Raji (cell line): ENCODE data around the gene MINDY1.

Experiments used
- POLR2A ChIP-seq: IDR thresholded peaks from 2 replicates; pipeline ENCODE4 v1.6.1; 2011; ENCODE audit warnings: low read depth, low read length, control low read depth; ENCODE audit not compliant: insufficient read depth

The MINDY1 gene

DNA sequence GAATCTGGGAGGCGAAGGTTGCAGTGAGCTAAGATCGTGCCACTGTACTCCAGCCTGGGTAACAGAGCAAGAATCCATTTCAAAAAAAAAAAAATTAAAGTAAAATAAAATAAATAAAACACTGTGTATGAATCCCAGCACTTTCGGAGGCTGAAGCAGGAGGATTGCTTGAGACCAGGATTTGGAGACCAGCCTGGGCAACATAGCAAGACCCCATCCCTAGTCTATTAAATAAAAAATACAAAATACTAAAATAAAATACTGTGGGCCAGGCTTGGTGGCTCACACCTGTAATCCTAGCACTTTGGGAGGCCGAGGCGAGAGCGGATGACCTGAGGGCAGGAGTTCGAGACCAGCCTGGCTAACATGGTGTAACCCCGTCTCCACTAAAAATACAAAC is 25.5 kb upstream of the MINDY1 start:
- no peak for TF ChIP-seq POLR2A

DNA sequence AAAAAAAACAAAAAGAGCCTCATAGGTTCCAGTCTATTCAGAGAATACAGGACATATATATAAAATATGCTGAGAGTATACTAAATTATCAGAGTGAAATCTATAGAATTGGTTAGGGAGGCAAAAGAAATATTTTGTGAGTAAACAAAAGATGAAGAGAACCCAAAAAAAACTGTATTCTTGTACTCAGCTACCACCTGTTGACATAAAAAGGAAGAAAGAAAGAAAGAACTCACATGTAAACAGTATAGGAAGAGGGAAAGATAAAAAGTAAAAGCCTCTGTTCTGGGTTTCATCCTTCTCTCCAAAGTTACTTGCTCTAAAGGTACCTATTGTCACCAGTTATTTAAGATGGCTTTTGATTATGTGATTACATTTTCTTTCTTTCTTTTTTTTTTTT is 19.8 kb upstream of the MINDY1 start:
- no peak for TF ChIP-seq POLR2A

- no peak for TF ChIP-seq POLR2A
These were observed 17.9 kb upstream of the MINDY1 start for GRCh38 chr1:151024540-151025146.

- TF ChIP-seq POLR2A, result no peak
These were observed 6.8 kb upstream of the MINDY1 start for GRCh38 chr1:151013518-151013917.

DNA sequence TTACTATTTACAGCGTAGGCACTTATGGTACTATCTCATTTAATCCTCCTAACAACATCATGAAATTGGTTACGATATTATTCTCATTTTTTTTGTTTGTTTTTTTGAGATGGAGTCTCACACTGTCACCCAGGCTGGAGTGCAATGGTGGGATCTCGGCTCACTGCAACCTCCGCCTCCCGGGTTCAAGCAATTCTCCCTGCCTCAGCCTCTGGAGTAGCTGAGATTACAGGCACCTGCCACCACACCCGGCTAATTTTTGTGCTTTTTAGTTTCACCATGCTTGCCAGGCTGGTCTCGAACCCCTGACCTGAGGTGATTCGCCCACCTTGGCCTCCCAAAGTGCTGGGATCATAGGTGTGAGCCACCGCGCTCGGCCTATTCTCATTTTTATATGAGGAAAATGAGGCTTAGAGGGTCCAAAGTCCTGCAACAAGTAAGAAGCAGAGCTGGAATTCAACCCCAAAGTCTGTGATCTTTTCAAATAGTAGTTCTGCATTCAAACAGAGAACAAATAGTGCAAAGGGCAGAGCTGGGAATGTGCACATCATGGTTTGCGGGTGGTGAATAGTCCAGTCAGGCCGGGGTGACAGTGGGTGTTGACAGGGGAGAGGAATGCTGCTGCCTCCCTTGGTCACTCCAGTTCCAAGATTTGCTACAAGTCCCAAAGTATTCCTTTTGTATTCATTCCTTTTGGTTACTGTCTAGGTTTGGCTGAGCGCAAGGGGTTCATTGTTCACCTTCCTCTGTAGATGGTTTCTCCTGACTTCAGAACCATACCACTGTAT is 6.2 kb upstream of the MINDY1 start:
- TF ChIP-seq POLR2A, result no peak

DNA sequence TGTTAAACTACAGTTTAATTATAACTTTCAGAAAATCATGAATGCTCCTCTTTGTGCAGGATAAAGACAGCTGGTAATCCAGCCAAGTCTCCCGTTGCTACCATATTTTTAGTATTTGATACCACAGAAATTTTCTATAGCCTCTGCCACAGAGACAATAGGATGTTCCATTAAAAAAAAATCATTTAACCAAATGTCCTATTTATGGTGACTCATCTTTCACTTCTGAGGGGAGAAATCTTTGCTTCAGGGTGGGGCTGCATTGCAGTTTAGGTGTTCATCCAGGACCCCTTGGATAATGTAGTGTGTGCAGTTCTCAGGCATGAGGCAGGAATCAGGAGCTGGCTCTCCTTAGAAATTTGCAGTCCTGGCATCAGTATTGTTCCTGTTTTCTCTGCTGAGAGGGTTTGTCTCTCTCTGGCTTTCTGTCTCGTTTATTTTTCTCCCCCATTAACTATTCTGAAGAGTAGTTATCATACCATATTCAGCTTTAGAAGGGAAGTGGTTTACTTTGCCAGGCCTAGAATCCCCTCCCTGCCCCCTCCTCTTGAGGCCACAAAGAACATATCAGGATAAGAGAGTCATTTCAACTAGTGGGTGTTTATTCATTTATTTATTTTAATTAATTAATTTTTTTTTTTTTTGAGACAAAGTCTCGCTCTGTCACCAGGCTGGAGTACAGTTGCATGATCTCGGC is 4.6 kb upstream of the MINDY1 start:
- TF ChIP-seq POLR2A, result no peak

GRCh38 chr1:151010346-151010726 is 3.6 kb upstream of the MINDY1 start:
- TF ChIP-seq POLR2A, result no peak

DNA sequence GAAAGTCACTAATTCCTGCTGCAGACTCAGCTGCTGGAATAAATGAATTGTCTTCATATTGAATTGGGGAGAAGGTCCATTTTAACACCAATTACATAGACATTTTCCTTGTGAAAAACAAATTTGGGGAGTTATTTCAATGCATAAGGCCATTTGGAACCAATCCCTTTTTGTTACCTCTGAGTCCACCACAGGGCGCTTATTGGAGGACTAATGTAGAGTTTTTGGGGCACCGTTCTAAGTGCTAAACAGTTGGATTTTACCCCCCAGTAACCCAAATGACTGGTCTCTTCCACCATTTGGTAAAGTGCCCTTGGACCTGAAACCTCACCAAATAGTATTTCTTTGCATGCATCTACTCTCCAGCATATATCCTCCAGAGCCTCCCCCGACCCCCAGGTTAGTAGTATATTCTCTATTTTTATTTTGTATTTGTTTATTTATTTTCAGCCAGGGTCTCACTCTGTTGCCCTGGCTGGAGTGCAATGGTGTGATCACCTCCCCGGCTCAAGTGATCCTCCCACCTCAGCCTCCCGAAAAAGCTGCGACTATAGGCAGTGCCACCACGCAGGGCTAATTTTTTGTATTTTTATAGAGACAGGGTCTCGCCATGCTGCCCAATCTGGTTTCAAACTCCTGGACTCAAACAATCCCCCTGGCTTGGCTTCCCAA is 3.1 kb upstream of the MINDY1 start:
- no peak for TF ChIP-seq POLR2A

- TF ChIP-seq POLR2A, result no peak
These were observed 2.5 kb upstream of the MINDY1 start for GRCh38 chr1:151009206-151009587.

DNA sequence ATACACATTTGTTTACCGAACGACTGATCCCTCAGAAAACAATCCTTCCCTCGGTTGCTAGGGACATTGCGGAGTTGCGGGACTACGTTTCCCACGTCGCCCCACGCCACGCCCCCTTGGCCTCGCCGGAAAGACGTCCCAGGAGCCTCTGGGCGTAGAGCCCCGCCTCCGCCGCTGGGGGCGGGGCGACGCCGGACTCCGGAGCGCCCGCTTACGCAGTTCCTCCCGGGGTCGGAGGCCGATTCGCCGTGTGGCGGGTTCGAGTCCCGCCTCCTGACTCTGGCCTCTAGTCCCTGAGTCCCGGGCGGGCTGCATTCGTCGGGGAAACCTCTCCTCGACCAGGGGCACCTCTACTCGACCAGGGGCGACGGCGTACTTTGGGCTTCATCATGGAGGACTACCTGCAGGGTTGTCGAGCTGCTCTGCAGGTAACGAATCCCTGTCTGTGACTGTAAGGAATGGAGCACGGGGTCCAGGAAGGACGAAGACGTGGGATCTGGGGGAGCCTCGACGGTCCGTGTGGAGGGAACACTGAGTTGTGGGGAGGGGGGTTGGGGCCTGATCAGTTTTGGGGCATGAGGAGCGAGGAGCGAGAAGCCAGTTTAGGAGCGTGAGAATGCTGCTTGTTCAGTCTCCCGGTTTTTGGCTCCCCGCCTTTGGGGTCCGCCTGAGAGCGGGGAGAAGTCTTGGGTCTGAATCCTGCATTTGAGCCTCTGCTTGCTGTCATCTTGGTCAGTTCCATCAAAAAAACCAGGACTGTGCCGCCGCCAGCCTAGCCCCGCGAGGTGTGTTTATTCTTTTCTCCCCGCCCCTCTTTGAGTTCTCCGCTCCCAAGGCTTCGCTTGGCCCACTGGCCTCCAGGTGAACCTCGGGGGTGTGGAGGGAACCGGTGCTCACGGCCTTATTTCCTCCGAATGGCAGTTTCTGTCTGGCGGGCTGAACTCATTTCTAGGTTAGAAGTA is 1.8 kb upstream of the MINDY1 start, which contains the start of gene PRUNE1:
Gene PRUNE1, plus strand, starts transcription at position 206 of the 962 bp plus-strand sequence. Its CDS starts 184 bp downstream, at position 390.
- peak; percentile 67 for TF ChIP-seq POLR2A

DNA sequence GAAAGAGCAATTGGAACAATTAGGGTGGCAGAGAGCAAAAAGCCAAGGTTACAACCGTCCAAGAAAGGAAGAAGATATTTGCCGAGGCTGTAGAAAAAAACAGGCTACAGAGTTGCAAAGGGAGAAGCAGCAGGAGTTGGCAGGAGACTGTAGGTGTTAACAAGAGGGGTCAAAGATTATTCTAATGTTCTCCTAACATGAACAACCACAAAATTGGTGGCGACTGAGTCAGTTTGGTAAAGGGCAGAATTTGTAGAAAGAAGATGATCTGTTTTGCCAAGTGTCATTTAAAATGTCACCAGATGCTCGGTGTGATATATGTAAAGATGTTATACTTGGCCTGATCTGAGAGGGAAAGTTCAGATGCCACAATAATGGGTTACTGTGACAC is 1.1 kb upstream of the MINDY1 start:
- no peak for TF ChIP-seq POLR2A

DNA sequence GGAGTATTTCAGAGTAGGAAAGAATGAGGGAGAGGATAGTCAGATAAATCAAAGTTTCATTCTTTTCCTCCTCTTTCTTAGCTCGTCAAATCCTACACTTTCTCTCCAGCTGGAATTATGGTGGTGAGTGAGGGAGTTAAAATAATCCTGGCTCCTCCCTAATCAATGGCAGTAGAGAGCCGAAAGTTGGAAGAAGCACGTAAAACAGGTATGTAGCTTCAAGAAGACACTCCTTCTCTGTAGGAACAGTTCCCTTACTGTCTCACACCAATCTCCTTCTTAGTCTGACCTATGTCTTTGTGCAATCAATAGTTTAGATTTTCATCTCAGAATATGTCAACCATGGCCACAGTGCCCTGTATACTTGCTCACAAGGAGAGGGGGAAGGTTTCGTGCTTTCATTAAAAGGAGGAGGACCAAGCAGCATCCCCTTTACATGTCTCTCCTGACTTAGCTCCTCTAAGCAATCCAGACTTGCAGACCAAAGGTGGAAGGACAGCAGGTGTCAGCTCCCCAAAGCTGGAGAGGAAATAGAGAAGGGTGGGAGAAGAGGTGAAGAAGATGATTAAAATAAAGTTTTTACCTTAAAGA is 878 bp downstream of the MINDY1 start:
- TF ChIP-seq POLR2A, result no peak

DNA sequence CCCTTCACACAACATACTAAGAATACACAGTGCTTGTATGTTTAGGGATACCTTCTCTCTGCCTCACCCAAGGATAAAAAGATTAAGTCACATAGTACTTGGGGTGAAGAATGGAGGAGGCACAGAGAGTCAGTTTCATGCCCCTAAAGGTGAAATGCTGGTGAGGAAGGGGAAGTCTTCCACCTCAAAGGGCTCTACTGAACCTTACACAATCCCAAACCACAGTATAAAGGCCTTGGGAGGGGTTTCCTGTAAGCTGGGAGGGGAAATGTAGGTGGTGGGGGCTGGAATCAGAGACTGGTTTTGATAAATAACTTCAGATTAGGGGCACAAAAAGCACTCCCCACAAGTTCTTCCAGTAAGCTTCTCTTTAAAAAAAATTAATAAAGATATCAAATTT is 3.5 kb downstream of the MINDY1 start:
- TF ChIP-seq POLR2A, result no peak

DNA sequence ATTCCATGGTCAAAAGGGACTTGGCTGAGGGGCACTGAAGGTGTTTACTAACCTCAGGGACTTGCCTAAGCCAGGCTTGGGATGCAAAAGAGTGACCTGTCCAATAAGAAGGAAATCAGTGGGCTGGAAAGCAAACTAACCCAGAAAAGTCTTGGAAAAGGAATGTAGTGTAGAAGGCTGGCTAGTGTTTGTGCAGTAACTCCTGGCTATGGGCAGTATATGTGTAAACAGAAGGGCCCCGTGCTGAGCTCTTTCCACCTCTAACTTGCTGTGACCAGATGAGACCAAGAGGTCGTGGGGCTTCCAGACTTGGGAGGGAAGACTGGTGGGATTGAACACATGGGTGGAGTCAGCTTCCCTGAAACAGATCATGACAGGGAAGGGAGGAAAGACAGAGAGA is 4.1 kb downstream of the MINDY1 start:
- TF ChIP-seq POLR2A, result no peak
